ENCODE data around the gene SNRNP70.
"Not testable (repeated sequence)": the region's sequence is repeated elsewhere in the genome, so short reads cannot be mapped to it uniquely, and the experiment has no call there.

The SNRNP70 gene

DNA sequence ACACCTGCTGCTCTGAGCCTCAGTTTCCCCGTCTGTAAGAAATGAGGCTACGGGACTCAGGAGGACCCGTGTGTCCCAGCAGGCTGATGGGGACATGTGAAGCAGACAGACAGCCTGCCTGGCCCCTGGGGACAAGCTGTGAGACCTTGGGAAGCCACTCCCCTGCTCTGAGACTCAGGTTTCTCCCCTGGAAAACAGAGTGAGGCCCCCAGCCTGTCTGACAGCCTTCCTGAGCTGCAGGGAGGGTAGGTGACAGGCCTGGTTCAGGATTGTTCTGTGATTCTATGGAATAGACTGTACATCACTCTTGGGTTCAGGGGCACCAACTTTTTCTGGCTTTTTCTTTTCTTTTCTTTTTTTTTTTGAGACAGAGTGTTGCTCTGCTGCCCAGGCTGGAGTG, 17.7 kb upstream of the SNRNP70 start:
- Histone ChIP-seq H3K4me3 (ENCODE audit: low read depth in 1 of 2, low read length in 1 of 2) (no peak overlapping the region), H3K4me1 (ENCODE audit: control insufficient read depth in 1 of 2, insufficient read depth in 1 of 2, low read depth in 1 of 2, low read length in 1 of 2) (no peaks in the 10 kb centered on the region), H3K27ac (no peak overlapping the region), H3K9me3 (no peaks in the 10 kb centered on the region), H3K36me3 (no peaks in the 10 kb centered on the region), H3K27me3 (peaks cover 100% of the 10 kb centered on the region)
- TF ChIP-seq, protein P1, sequence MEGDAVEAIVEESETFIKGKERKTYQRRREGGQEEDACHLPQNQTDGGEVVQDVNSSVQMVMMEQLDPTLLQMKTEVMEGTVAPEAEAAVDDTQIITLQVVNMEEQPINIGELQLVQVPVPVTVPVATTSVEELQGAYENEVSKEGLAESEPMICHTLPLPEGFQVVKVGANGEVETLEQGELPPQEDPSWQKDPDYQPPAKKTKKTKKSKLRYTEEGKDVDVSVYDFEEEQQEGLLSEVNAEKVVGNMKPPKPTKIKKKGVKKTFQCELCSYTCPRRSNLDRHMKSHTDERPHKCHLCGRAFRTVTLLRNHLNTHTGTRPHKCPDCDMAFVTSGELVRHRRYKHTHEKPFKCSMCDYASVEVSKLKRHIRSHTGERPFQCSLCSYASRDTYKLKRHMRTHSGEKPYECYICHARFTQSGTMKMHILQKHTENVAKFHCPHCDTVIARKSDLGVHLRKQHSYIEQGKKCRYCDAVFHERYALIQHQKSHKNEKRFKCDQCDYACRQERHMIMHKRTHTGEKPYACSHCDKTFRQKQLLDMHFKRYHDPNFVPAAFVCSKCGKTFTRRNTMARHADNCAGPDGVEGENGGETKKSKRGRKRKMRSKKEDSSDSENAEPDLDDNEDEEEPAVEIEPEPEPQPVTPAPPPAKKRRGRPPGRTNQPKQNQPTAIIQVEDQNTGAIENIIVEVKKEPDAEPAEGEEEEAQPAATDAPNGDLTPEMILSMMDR (IDR thresholded peaks at IDR 0.05), result no peak

- H3K36me3 ChIP-seq, result no peaks in the 10 kb centered on the region
- H3K4me3 ChIP-seq (ENCODE audit: low read depth in 1 of 2, low read length in 1 of 2), result no peak overlapping the region
- peaks cover 100% of the 10 kb centered on the region for H3K27me3 ChIP-seq
- no peak overlapping the region for H3K27ac ChIP-seq
- H3K4me1 ChIP-seq (ENCODE audit: control insufficient read depth in 1 of 2, insufficient read depth in 1 of 2, low read depth in 1 of 2, low read length in 1 of 2), result no peaks in the 10 kb centered on the region
- H3K9me3 ChIP-seq, result no peaks in the 10 kb centered on the region
- TF ChIP-seq, protein P1 (IDR thresholded peaks at IDR 0.05), result no peak
Observed at GRCh38 chr19:49069026-49069425, 16.2 kb upstream of the SNRNP70 start.

- Histone ChIP-seq H3K9me3 (no peaks in the 10 kb centered on the region), H3K4me1 (ENCODE audit: control insufficient read depth in 1 of 2, insufficient read depth in 1 of 2, low read depth in 1 of 2, low read length in 1 of 2) (no peaks in the 10 kb centered on the region), H3K27ac (no peak overlapping the region), H3K4me3 (ENCODE audit: low read depth in 1 of 2, low read length in 1 of 2) (no peak overlapping the region), H3K27me3 (peaks cover 98% of the 10 kb centered on the region), H3K36me3 (no peaks in the 10 kb centered on the region)
- TF ChIP-seq, protein P1 (IDR thresholded peaks at IDR 0.05), result no peak
Observed at GRCh38 chr19:49070416-49070815, 14.8 kb upstream of the SNRNP70 start.

- Histone ChIP-seq H3K27ac (no peak overlapping the region), H3K27me3 (peaks cover 82% of the 10 kb centered on the region), H3K9me3 (no peaks in the 10 kb centered on the region), H3K4me3 (ENCODE audit: low read depth in 1 of 2, low read length in 1 of 2) (no peak overlapping the region), H3K4me1 (ENCODE audit: control insufficient read depth in 1 of 2, insufficient read depth in 1 of 2, low read depth in 1 of 2, low read length in 1 of 2) (no peaks in the 10 kb centered on the region), H3K36me3 (no peaks in the 10 kb centered on the region)
- TF ChIP-seq, protein P1 (IDR thresholded peaks at IDR 0.05), result no peak
Observed at GRCh38 chr19:49071860-49072547, 13.2 kb upstream of the SNRNP70 start.

DNA sequence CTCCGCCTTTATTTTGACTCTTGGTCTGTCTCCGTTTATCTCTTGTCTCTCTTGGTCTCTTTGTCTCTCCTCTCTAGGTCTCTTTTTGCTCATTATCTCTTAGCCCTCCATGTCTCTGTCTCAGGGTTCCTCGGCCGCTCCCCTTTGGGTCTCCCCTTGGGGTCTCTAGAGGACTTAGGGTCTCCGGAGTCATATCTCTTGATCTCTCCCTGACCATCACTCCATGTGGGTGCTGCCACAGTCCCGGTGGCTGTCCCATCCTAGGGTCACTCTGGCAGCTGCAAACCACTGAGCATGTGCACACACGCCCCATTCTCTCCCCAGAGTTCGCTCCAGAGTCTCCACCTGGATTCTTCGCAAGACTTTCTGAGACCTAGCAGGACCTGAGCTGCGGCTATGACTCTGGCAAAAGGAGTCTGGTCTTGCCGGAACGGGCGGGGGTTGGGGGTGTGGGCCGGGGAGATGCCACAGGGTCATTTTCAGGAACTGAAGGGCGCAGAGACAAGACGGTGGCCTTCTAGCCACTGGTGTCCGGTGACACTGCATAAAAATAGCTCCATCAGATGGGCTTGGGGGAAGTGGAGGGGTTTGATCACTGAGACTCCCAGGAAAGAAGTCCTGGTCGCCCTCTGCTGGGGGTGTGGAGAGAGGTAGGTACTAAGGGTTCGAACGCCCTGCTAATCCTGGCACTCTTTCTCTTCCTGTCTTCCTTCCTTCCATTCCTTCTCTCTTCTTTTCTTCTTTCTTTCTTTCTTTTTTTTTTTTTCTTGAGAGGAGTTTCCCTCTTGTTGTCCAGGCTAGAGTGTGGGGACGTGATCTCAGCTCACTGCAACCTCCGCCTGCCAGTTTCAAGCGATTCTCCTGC, 11.5 kb upstream of the SNRNP70 start:
- no peak overlapping the region for H3K4me3 ChIP-seq (ENCODE audit: low read depth in 1 of 2, low read length in 1 of 2)
- peaks cover 65% of the 10 kb centered on the region for H3K27me3 ChIP-seq
- no peaks in the 10 kb centered on the region for H3K4me1 ChIP-seq (ENCODE audit: control insufficient read depth in 1 of 2, insufficient read depth in 1 of 2, low read depth in 1 of 2, low read length in 1 of 2)
- H3K36me3 ChIP-seq, result no peaks in the 10 kb centered on the region
- TF ChIP-seq, protein P1 (IDR thresholded peaks at IDR 0.05), result no peak
- no peak overlapping the region for H3K27ac ChIP-seq
- H3K9me3 ChIP-seq, result no peaks in the 10 kb centered on the region

GRCh38 chr19:49074869-49075268, 10.4 kb upstream of the SNRNP70 start:
- peaks cover 57% of the 10 kb centered on the region for H3K27me3 ChIP-seq
- not testable (repeated sequence) for H3K4me1 ChIP-seq (ENCODE audit: control insufficient read depth in 1 of 2, insufficient read depth in 1 of 2, low read depth in 1 of 2, low read length in 1 of 2); H3K9me3 ChIP-seq; H3K36me3 ChIP-seq; H3K4me3 ChIP-seq (ENCODE audit: low read depth in 1 of 2, low read length in 1 of 2); H3K27ac ChIP-seq
